ENCODE measurements around the gene EHMT1. TPM values are rescaled to one million over a fixed set of nuclear protein-coding genes. Genes with fewer than 3 reads are reported as not detected.

EHMT1 gene
- total and polyA plus RNA-seq, 2 of the 8 experiments (the other 6 are each of a cell fraction or from before 2014, with no cell fraction given): 95.7 to 163 TPM

- FAIRE-seq (no peak), DNase-seq (ENCODE audit: low read depth in 1 of 2, low spot score in 2 of 2) (no peak)
- 89% methylated on average over 15 of the region's 20 CpGs; no CpG with 5 or more reads in 1 of the 2 experiments for WGBS, 2 experiments (ENCODE audit: extremely low coverage in 1 of 2, insufficient coverage in 1 of 2, insufficient read length in 1 of 2, insufficient replicate concordance in 2 of 2, low coverage in 1 of 2, low lambda C conversion rate in 2 of 2, missing lambda C conversion rate in 1 of 2)
- H3K14ac ChIP-seq (ENCODE audit: insufficient read length): no peak overlapping the region
- ChIA-PET POLR2A (ENCODE audit: partially characterized antibody) (no interaction called here), CTCF (ENCODE audit: partially characterized antibody) (interaction anchor here (0.8 kb wide), 1 partner anchor 159 kb away, joined by 4 read pairs; no protein-coding TSS in a partner anchor)
- no peaks in the 10 kb centered on the region for H3K27me3 ChIP-seq (replicated peaks in 1 of 4; ENCODE audit: control insufficient read depth in 3 of 4, extremely low read depth in 1 of 4, insufficient read depth in 3 of 4, low read length in 3 of 4)
- H2BK12ac ChIP-seq (ENCODE audit: low read depth, low read length): no peak overlapping the region
- TF ChIP-seq POLR2A (IDR thresholded peaks at IDR 0.05; ENCODE audit: control extremely low read depth in 1 of 2, low read depth in 2 of 2, low read length in 2 of 2): no peak
- TF ChIP-seq SRF (IDR thresholded peaks at IDR 0.05; ENCODE audit: low read depth, low read length): no peak
- TF ChIP-seq SIN3A (conservative IDR thresholded peaks at IDR 0.05 in 1 of 2, IDR thresholded peaks at IDR 0.05 in 1 of 2; ENCODE audit: low read depth in 1 of 2, low read length in 2 of 2): no peak
- TF ChIP-seq RBBP5 (IDR thresholded peaks at IDR 0.05; ENCODE audit: borderline replicate concordance, low read depth, low read length): no peak
- no peak for TF ChIP-seq SAP30 (IDR thresholded peaks at IDR 0.05; ENCODE audit: insufficient read depth, insufficient replicate concordance, low read length)
- no peak for TF ChIP-seq HDAC2 (IDR thresholded peaks at IDR 0.05; ENCODE audit: borderline replicate concordance in 1 of 2, low read depth in 2 of 2, low read length in 2 of 2)
- no peak for TF ChIP-seq JUN (IDR thresholded peaks at IDR 0.05; ENCODE audit: low read depth, low read length)
- TF ChIP-seq HDAC6 (IDR thresholded peaks at IDR 0.05; ENCODE audit: low read depth, low read length): no peak
- no peak for TF ChIP-seq JUND (IDR thresholded peaks at IDR 0.05; ENCODE audit: low read length)
- no peak for TF ChIP-seq TEAD4 (IDR thresholded peaks at IDR 0.05; ENCODE audit: low read depth, low read length)
- no peak for TF ChIP-seq ATF2 (IDR thresholded peaks at IDR 0.05; ENCODE audit: low read length)
- no peak for TF ChIP-seq SIX5 (IDR thresholded peaks at IDR 0.05; ENCODE audit: low read depth, low read length)
- H3K18ac ChIP-seq (ENCODE audit: extremely low read depth, low read length): no peak overlapping the region
- peaks cover 5% of the 10 kb centered on the region in 2 experiments for H4K20me1 ChIP-seq (replicated peaks in 1 of 2; ENCODE audit: control insufficient read depth in 1 of 2, insufficient read depth in 2 of 2, low read length in 2 of 2)
- H3K56ac ChIP-seq (replicated peaks; ENCODE audit: insufficient read length, low read depth, low read length): no peak overlapping the region
- H3K23ac ChIP-seq (ENCODE audit: insufficient read length): no peak overlapping the region
- H4K91ac ChIP-seq (replicated peaks; ENCODE audit: insufficient read length, low read length): no peak overlapping the region
- H2AK5ac ChIP-seq (ENCODE audit: low read depth, low read length): no peak overlapping the region
- no peak overlapping the region for H4K5ac ChIP-seq (ENCODE audit: insufficient read length, low read depth, low read length)
- H3K9me3 ChIP-seq (ENCODE audit: insufficient read depth in 2 of 2, low read depth in 1 of 2, low read length in 1 of 2): no peaks in the 10 kb centered on the region; a peak in 1 of 4 replicates
- no peak overlapping the region for H3K27ac ChIP-seq (ENCODE audit: low read depth, low read length)
- H2BK15ac ChIP-seq (ENCODE audit: low read length): no peak overlapping the region
- no peak overlapping the region for H3K4me3 ChIP-seq (ENCODE audit: extremely low read depth in 1 of 4, insufficient read depth in 2 of 4, low read depth in 3 of 4, low read length in 4 of 4)
- H2AFZ ChIP-seq (ENCODE audit: low read length): no peak overlapping the region
- H3K79me1 ChIP-seq (ENCODE audit: low read depth, low read length): no peaks in the 10 kb centered on the region; the same call in none of the 2 replicates
- H4K8ac ChIP-seq (ENCODE audit: extremely low read depth, insufficient read depth, low read length): no peak overlapping the region
- H3K9ac ChIP-seq (replicated peaks in 1 of 4; ENCODE audit: extremely low read depth in 1 of 4, low read depth in 3 of 4, low read length in 3 of 4): no peak overlapping the region
- H2BK20ac ChIP-seq (ENCODE audit: low read length): no peak overlapping the region
- H3K4ac ChIP-seq (replicated peaks; ENCODE audit: insufficient read length, low read depth, low read length): no peak overlapping the region
- no peaks in the 10 kb centered on the region for H3K23me2 ChIP-seq (ENCODE audit: low read depth, low read length)
- H3K79me2 ChIP-seq (ENCODE audit: control insufficient read depth in 1 of 2, insufficient read depth in 2 of 2, low read length in 2 of 2): peaks cover 0 to 5% of the 10 kb centered on the region in 2 experiments; a peak in 1 of 4 replicates
- H3K4me1 ChIP-seq (replicated peaks in 1 of 4; ENCODE audit: control insufficient read depth in 3 of 4, insufficient read depth in 4 of 4, low read length in 3 of 4): no peaks in the 10 kb centered on the region; a peak in 1 of 7 replicates
- H2BK5ac ChIP-seq (ENCODE audit: low read depth, low read length): no peak overlapping the region
- no peak overlapping the region for H3K4me2 ChIP-seq (ENCODE audit: insufficient read depth in 1 of 2, low read depth in 2 of 2, low read length in 2 of 2)
- H3K36me3 ChIP-seq (ENCODE audit: control insufficient read depth in 2 of 4, insufficient read depth in 4 of 4, low read length in 3 of 4): peaks cover 5 to 25% (median 8%) of the 10 kb centered on the region in 4 experiments; a peak in 7 of 8 replicates
- no peak overlapping the region for H2BK120ac ChIP-seq (replicated peaks; ENCODE audit: low read depth, low read length)
Observed at GRCh38 chr9:137832191-137832700, 213.4 kb downstream of the EHMT1 start.

Measured in H1 (cell line).